WERI-Rb-1 (cell line): ENCODE measurements around the gene PKNOX2.
A peak's percentile ranks its signal among the peaks of the same experiment; 100 is the strongest.

Source experiments
- DNase-seq: peaks from one replicate; pipeline ENCODE4 v3.0.0-alpha.2; 2020
- H3K27ac ChIP-seq: fragments of 250-450 bp; sonication (Bioruptor Pico); 2 replicates; pipeline ENCODE4 v1.5.1; 2020; ENCODE audit warnings: mild to moderate bottlenecking, moderate library complexity
- H3K27me3 ChIP-seq: fragments of 250-450 bp; sonication (Bioruptor Pico); 2 replicates; pipeline ENCODE4 v1.5.1; 2021; ENCODE audit warnings: mild to moderate bottlenecking, low read depth, moderate library complexity; ENCODE audit not compliant: insufficient read depth, severe bottlenecking
- H3K36me3 ChIP-seq: fragments of 250-450 bp; sonication (Bioruptor Pico); 2 replicates; pipeline ENCODE4 v1.5.1; 2020; ENCODE audit warnings: mild to moderate bottlenecking, moderate library complexity
- H3K4me3 ChIP-seq: 2 replicates; pipeline ENCODE4 v1.5.1; 2011; ENCODE audit warnings: low read depth, mild to moderate bottlenecking, control low read depth, low read length
- H3K9me3 ChIP-seq: fragments of 250-450 bp; sonication (Bioruptor Pico); 2 replicates; pipeline ENCODE4 v1.5.1; 2021; ENCODE audit warnings: mild to moderate bottlenecking, moderate library complexity; ENCODE audit not compliant: severe bottlenecking
- CTCF ChIP-seq: IDR thresholded peaks from 2 replicates; pipeline ENCODE4 v1.5.1; 2011; ENCODE audit warnings: low read depth, mild to moderate bottlenecking, control low read depth, inconsistent platforms, low read length

PKNOX2 gene

GRCh38 chr11:125368757-125369156, 204.2 kb downstream of the PKNOX2 start:
- H3K27me3 ChIP-seq, result no peaks in the 10 kb centered on the region
- no peak for DNase-seq
- no peak overlapping the region for H3K27ac ChIP-seq
- TF ChIP-seq CTCF, result no peak
- H3K36me3 ChIP-seq, result no peaks in the 10 kb centered on the region
- no peaks in the 10 kb centered on the region for H3K9me3 ChIP-seq
- no peak overlapping the region for H3K4me3 ChIP-seq

GRCh38 chr11:125369808-125370207, 205.3 kb downstream of the PKNOX2 start:
- no peak overlapping the region for H3K4me3 ChIP-seq

GRCh38 chr11:125370561-125371389, 206.2 kb downstream of the PKNOX2 start:
- H3K9me3 ChIP-seq, result no peaks in the 10 kb centered on the region
- no peaks in the 10 kb centered on the region for H3K27me3 ChIP-seq
- peak overlapping the region; percentile 32 for H3K4me3 ChIP-seq
- no peaks in the 10 kb centered on the region for H3K36me3 ChIP-seq
- TF ChIP-seq CTCF, result no peak
- peak overlapping the region; percentile 61 for H3K27ac ChIP-seq
- DNase-seq, result peak; percentile 89

More at GRCh38 chr11:125369808-125370207, 205.3 kb downstream of the PKNOX2 start:
- H3K27ac ChIP-seq, result no peak overlapping the region
- H3K36me3 ChIP-seq, result no peaks in the 10 kb centered on the region
- H3K27me3 ChIP-seq, result no peaks in the 10 kb centered on the region
- no peak for TF ChIP-seq CTCF
- H3K9me3 ChIP-seq, result no peaks in the 10 kb centered on the region
- no peak for DNase-seq

GRCh38 chr11:125371431-125371935, 206.9 kb downstream of the PKNOX2 start:
- no peaks in the 10 kb centered on the region for H3K36me3 ChIP-seq
- H3K4me3 ChIP-seq, result peak overlapping the region; percentile 32
- TF ChIP-seq CTCF, result peak; percentile 27; the same call in 1 of the 2 replicates
- DNase-seq, result peak; percentile 92
- H3K27ac ChIP-seq, result peak overlapping the region; percentile 61
- H3K27me3 ChIP-seq, result no peaks in the 10 kb centered on the region
- no peaks in the 10 kb centered on the region for H3K9me3 ChIP-seq

GRCh38 chr11:125372088-125372487, 207.5 kb downstream of the PKNOX2 start:
- DNase-seq, result no peak
- Histone ChIP-seq H3K9me3 (no peaks in the 10 kb centered on the region), H3K27me3 (no peaks in the 10 kb centered on the region), H3K27ac (peak overlapping the region; percentile 61), H3K36me3 (no peaks in the 10 kb centered on the region), H3K4me3 (peak overlapping the region; percentile 32)
- TF ChIP-seq CTCF, result no peak
